Measurements from ENCODE around the gene ARHGAP24. TPM values are rescaled to one million over a fixed set of nuclear protein-coding genes. Genes with fewer than 3 reads are reported as not detected.

ARHGAP24 gene
- total and polyA plus RNA-seq, 7 donors, result 0.46 to 40.4 (median 23.1) TPM

GRCh38 chr4:85431156-85431555, 43.8 kb upstream of the ARHGAP24 start:
- no peak for DNase-seq
- no peak overlapping the region for H3K4me3 ChIP-seq
- TF ChIP-seq POLR2AphosphoS5 (IDR thresholded peaks at IDR 0.05) (no peak), EP300 (IDR thresholded peaks at IDR 0.05) (no peak), CTCF (IDR thresholded peaks at IDR 0.05) (no peak), POLR2A (IDR thresholded peaks at IDR 0.05) (no peak)

GRCh38 chr4:85431881-85432485, 43.0 kb upstream of the ARHGAP24 start:
- WGBS, 2 donors, result 92 to 93% methylated on average over 1 of the region's 1 CpG
- H3K36me3 ChIP-seq, result no peaks in the 10 kb centered on the region

More at GRCh38 chr4:85431156-85431555, 43.8 kb upstream of the ARHGAP24 start:
- WGBS, 2 donors, result 94% methylated on average over 3 of the region's 3 CpGs
- Histone ChIP-seq H3K9me3 (no peaks in the 10 kb centered on the region), H3K36me3 (no peaks in the 10 kb centered on the region), H3K27ac (no peak overlapping the region), H3K27me3 (no peaks in the 10 kb centered on the region), H3K4me1 (no peaks in the 10 kb centered on the region)
- intact Hi-C loops (cut with DNase I), result no loop called here

GRCh38 chr4:85445050-85445639, 29.8 kb upstream of the ARHGAP24 start:
- H3K36me3 ChIP-seq, result no peaks in the 10 kb centered on the region
- H3K27me3 ChIP-seq, result no peaks in the 10 kb centered on the region
- TF ChIP-seq CTCF (IDR thresholded peaks at IDR 0.05) (no peak), EP300 (IDR thresholded peaks at IDR 0.05) (no peak), POLR2AphosphoS5 (IDR thresholded peaks at IDR 0.05) (no peak), POLR2A (IDR thresholded peaks at IDR 0.05) (no peak)
- peaks cover 0 to 5% (median 0%) of the 10 kb centered on the region in 4 donors for H3K4me1 ChIP-seq
- H3K27ac ChIP-seq, result no peak overlapping the region
- H3K4me3 ChIP-seq, result no peak overlapping the region
- 43 to 76% methylated on average over 1 of the region's 1 CpG for WGBS, 2 donors
- intact Hi-C loops (cut with DNase I), result no loop called here
- no peaks in the 10 kb centered on the region for H3K9me3 ChIP-seq
- no peak for DNase-seq

More at GRCh38 chr4:85431881-85432485, 43.0 kb upstream of the ARHGAP24 start:
- intact Hi-C loops (cut with DNase I), result no loop called here
- H3K4me3 ChIP-seq, result no peak overlapping the region
- H3K9me3 ChIP-seq, result no peaks in the 10 kb centered on the region
- DNase-seq, result no peak
- no peak overlapping the region for H3K27ac ChIP-seq
- no peak for TF ChIP-seq EP300 (IDR thresholded peaks at IDR 0.05)
- no peak for TF ChIP-seq CTCF (IDR thresholded peaks at IDR 0.05)
- TF ChIP-seq POLR2AphosphoS5 (IDR thresholded peaks at IDR 0.05), result no peak
- no peak for TF ChIP-seq POLR2A (IDR thresholded peaks at IDR 0.05)
- H3K4me1 ChIP-seq, result no peaks in the 10 kb centered on the region
- H3K27me3 ChIP-seq, result no peaks in the 10 kb centered on the region

- DNase-seq, result no peak
These were observed 28.6 kb upstream of the ARHGAP24 start for GRCh38 chr4:85446141-85446861.

More at GRCh38 chr4:85446141-85446861, 28.6 kb upstream of the ARHGAP24 start:
- no peaks in the 10 kb centered on the region for H3K9me3 ChIP-seq
- intact Hi-C loops (cut with DNase I), result no loop called here
- TF ChIP-seq POLR2A (IDR thresholded peaks at IDR 0.05) (no peak), POLR2AphosphoS5 (IDR thresholded peaks at IDR 0.05) (peak in 1 of 4 donors; percentile 18)
- H3K4me3 ChIP-seq, result no peak overlapping the region
- no peaks in the 10 kb centered on the region for H3K27me3 ChIP-seq
- 82 to 89% methylated on average over 2 of the region's 2 CpGs for WGBS, 2 donors
- peak overlapping the region in 1 of 4 donors; percentile 26 for H3K27ac ChIP-seq
- H3K36me3 ChIP-seq, result no peaks in the 10 kb centered on the region
- peaks cover 0 to 5% (median 0%) of the 10 kb centered on the region in 4 donors for H3K4me1 ChIP-seq
